ENCODE data around the gene POGZ.

Gene POGZ

GRCh38 chr1:151370211-151370911 is 88.9 kb downstream of the POGZ start:
- DNase-seq = no peak

DNA sequence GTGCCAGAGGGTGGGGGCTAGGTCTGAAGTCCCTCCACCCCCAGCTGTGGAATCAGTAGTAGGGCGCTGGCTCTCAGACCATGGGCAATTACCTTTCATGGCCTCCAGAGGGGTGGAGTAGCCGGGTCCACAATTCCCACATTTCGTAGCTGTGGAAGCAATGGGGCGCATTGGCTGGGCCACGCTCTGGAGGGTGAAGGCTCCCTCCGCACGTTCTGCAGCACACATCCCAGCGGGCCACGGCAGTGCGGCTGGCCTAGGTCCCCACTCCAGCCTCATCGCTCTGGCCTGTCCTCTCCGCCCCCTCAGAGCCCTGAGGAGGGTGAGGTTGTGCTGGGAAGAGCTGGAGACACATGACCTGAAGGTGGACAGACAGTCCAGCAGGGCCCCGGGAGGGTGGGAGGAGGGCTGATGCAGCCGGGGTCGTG is 89.7 kb downstream of the POGZ start:
- DNase-seq = no peak

DNA sequence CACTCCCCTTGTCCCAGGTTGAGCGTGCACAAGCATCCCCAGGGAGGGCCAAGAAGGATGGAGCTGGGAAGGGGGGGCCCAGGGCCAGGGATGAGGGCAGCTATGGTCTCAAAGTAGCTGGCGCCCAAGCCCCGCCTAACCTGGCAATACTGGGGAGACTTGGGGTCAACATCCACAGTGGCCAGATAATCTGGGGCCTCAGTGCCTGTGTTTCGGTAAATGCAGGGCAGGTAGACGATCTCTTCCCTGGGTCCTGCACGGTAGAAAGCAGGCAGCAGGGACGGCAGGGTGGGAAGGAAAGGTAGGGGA is 90.0 kb downstream of the POGZ start:
- DNase-seq = no peak

- no peak for DNase-seq
Measured at GRCh38 chr1:151368393-151369301, 90.6 kb downstream of the POGZ start.

DNA sequence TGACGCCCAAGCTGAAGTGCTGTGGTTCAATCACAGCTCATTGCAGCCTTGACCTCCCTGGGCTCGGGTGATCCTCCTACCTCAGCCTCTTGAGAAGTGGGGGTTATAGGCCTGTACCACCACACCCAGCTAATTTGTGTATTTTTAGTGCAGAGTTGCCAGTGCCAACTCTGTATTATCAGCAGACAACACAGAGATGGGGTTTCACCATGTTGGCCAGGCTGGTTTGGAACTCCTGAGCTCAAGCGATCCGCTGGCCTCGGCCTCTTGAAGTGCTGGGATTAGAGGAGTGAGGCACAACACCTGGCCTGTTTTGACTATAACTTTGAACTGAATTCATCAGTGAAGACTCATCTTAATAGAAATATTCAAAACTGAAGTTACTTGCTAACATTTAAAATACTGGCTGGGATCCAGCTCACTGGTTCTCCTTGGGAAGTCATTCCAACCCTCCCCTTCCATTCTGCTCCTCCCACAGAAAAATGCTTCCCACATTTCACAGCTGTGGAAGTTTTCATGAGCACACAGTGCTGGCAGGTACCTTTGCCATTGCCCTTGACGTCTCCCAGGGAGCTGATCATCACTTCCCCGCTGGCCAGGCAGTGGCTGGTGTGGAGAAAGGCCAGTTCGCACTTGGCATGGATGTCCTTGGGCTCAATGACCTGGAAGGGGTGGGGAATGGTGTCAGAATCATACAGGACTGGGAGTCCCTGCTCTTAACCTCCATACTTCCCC is 91.5 kb downstream of the POGZ start:
- no peak for DNase-seq

GRCh38 chr1:151364996-151365395 is 94.3 kb downstream of the POGZ start:
- no peak for DNase-seq

- no peak for DNase-seq
Measured at GRCh38 chr1:151362308-151363155, 96.8 kb downstream of the POGZ start.

DNA sequence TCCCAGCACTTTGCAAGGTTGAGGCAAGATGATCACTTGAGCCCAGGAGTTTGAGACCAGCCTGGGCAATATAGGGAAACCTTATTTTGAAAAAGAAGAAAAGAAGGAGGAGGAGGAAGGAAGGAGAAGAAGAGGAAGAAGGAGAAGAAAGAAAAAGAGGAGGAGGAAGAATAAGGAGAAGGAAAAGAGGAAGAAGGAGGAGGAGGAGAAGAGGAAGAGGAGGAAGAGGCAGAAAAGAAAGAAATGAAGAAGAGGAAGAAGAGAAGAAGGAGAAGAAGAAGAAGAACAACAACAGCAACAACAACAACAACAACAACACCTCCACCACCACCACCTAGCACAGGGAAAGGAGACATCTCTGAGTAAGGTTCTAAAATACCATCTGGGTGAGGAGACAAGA is 97.4 kb downstream of the POGZ start:
- no peak for DNase-seq

DNA sequence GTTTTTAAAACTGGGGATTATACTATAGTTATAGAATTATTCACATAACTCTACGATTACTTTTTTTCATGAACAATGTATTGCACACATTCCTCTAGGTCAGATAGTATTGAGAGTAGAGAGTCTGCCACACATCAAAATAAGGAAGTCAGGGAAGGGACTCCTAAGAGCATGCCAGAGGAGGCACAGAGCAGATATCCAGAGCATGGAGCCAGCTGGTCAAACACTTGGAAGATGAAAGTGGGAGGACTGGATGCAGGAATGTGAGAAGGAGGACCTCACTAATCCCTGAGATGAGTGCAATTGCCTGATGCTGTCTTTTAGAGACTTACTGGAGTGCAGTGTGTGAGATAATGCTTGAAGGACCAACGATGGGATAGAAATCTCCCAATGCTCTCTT is 102.6 kb downstream of the POGZ start:
- no peak for DNase-seq

Data from KG1 (cell line).